A549 treated with GW870086 at 1 μM for 4 hours (cell line): ENCODE data around the gene BOLA3. TPM values are rescaled to one million over a fixed set of nuclear protein-coding genes. Genes with fewer than 3 reads are reported as not detected.

Experiments used
- total RNA-seq: library from RNA; stranded (reverse); fragments of 200-300 nt; extraction: Qiagen RNA extraction; gene quantifications from 5 replicates; pipeline ENCODE4 v1.2.3, GENCODE V29; 2022; ENCODE audit warnings: low read depth

Gene BOLA3
- 128 to 155 TPM (median 132 TPM) in 5 replicates for total RNA-seq

GRCh38 chr2:74147727-74148456 lies at the start of gene BOLA3:
Gene BOLA3 (minus strand): TSS chr2:74147912. CDS start chr2:74147874, 38 bp downstream.

GRCh38 chr2:74178211-74179062 lies 30.7 kb upstream of the BOLA3 start, which contains the start of gene MOB1A:
Gene MOB1A (minus strand): TSS chr2:74178879. CDS start chr2:74178674, 205 bp downstream.

Other genes starting within 250 kb of the BOLA3 start
- gene DGUOK, start 221.0 kb downstream of the BOLA3 start, total RNA-seq, result 153 to 176 TPM (median 165 TPM) in 5 replicates
- gene TET3, start 163.0 kb downstream of the BOLA3 start, total RNA-seq, result 6.1 to 8.8 TPM (median 8.2 TPM) in 5 replicates
- gene MOB1A, start 31.0 kb upstream of the BOLA3 start, total RNA-seq, result 67.3 to 91.6 TPM (median 83.7 TPM) in 5 replicates
- 150 to 157 TPM (median 153 TPM) in 5 replicates for gene MTHFD2, start 50.7 kb upstream of the BOLA3 start, total RNA-seq
- gene SLC4A5, start 195.5 kb upstream of the BOLA3 start, total RNA-seq, result 0.11 to 0.47 TPM (median 0.20 TPM) in 5 replicates
- gene DCTN1, start 232.4 kb upstream of the BOLA3 start, total RNA-seq, result 107 to 153 TPM (median 145 TPM) in 5 replicates